K562 treated with DMSO at 1 percent for 24 hours (cell line): Measurements from ENCODE around the gene PTTG1IP. TPM values are rescaled to one million over a fixed set of nuclear protein-coding genes. Genes with fewer than 3 reads are reported as not detected.

ENCODE experiments used
- total RNA-seq: library from RNA; unstranded; fragments of 300-600 nt; gene quantifications from 2 replicates; pipeline ENCODE4 v1.2.3, GENCODE V29; 2022; ENCODE audit warnings: low read depth; ENCODE audit not compliant: insufficient read depth

PTTG1IP gene
- total RNA-seq: 157 and 170 TPM in 2 replicates

GRCh38 chr21:44873356-44874239, at the start of gene PTTG1IP:
Gene PTTG1IP, minus strand, starts transcription at chr21:44873690. Its CDS starts 74 bp downstream, at chr21:44873616.

GRCh38 chr21:44920694-44921604, 47.5 kb upstream of the PTTG1IP start, which contains the start of gene ITGB2:
Gene ITGB2, minus strand, starts transcription at chr21:44920899. Its CDS starts 10,117 bp downstream, at chr21:44910782.

GRCh38 chr21:44817914-44818639, 55.4 kb downstream of the PTTG1IP start, which contains the start of gene SUMO3:
Gene SUMO3, minus strand, starts transcription at chr21:44818062. Its CDS starts 94 bp downstream, at chr21:44817968.

GRCh38 chr21:44801468-44802395, 71.8 kb downstream of the PTTG1IP start, which contains the start of gene UBE2G2:
Gene UBE2G2, minus strand, starts transcription at chr21:44801820. Its CDS starts 72 bp downstream, at chr21:44801748.

Other genes starting within 250 kb of the PTTG1IP start
- not detected in 2 replicates for gene KRTAP10-9, start 246.6 kb downstream of the PTTG1IP start, total RNA-seq
- not detected in 2 replicates for gene KRTAP10-10, start 236.3 kb downstream of the PTTG1IP start, total RNA-seq
- not detected in 2 replicates for gene KRTAP10-11, start 227.3 kb downstream of the PTTG1IP start, total RNA-seq
- gene KRTAP12-4, start 219.0 kb downstream of the PTTG1IP start, total RNA-seq: not detected in 2 replicates
- gene KRTAP12-3, start 215.8 kb downstream of the PTTG1IP start, total RNA-seq: not detected in 2 replicates
- not detected in 2 replicates for gene KRTAP12-2, start 206.8 kb downstream of the PTTG1IP start, total RNA-seq
- not detected in 2 replicates for gene KRTAP12-1, start 191.5 kb downstream of the PTTG1IP start, total RNA-seq
- gene KRTAP10-12, start 176.5 kb downstream of the PTTG1IP start, total RNA-seq: not detected in 2 replicates
- 0.08 TPM in 1 of 2 replicates, not detected in the other for gene TSPEAR, start 162.1 kb downstream of the PTTG1IP start, total RNA-seq
- 67.6 and 76.4 TPM in 2 replicates for gene UBE2G2, start 71.9 kb downstream of the PTTG1IP start, total RNA-seq
- gene SUMO3, start 55.6 kb downstream of the PTTG1IP start, total RNA-seq: 76.7 and 81.9 TPM in 2 replicates
- 1.3 TPM in 2 replicates for gene ITGB2, start 47.2 kb upstream of the PTTG1IP start, total RNA-seq
- 43.8 and 49.2 TPM in 2 replicates for gene SLX9, start 66.3 kb upstream of the PTTG1IP start, total RNA-seq
- gene ADARB1, start 200.9 kb upstream of the PTTG1IP start, total RNA-seq: 9.8 and 10.6 TPM in 2 replicates